Stimulated activated CD4-positive, alpha-beta T cell treated with anti-CD3 and anti-CD28 coated beads, Interleukin-12 subunit alpha, Interleukin-12 subunit beta, amount 100 ng/mL, for 48 hours (primary cell): ENCODE measurements around the gene PHRF1.
A peak's percentile ranks its signal among the peaks of the same experiment; 100 is the strongest.

Experiments used
- DNase-seq, 3 donors: peaks; one replicate each; pipeline ENCODE4 v3.0.0-alpha.2; 2020; ENCODE audit warnings: low read depth in 2 of 3, low spot score in 1 of 3

Gene PHRF1

DNA sequence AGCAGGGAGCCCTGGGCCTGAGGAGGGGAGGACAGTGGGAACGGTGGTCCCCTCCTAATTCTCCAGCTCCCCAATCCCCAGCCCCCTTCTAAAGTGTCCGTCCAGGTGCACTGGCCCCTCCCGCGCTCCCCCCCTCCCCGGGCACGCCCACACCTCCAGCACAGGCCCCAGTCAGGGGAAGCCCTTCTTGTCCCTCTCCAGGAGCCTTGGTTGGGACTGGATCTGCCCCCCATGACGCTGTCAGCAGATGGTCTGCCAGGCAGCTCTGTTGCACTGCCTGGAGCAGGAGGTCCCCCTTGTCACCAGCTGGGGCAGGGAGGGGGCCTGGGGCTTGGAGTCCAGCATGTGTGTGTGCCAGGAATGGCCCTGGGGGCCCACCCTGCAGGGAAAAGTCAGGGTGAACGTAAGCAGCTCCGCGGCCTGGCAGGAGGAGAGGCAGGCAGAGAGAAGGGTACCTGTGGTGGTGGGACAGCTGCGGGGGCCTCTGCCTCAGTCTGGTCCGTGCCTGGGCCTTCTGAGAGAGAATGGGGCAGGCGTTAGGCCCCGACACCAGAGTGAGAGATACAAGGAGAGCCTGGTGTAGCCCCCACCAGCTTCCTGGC lies 37.9 kb downstream of the PHRF1 start:
- DNase-seq: no peak

- no peak for DNase-seq
These were observed 38.6 kb downstream of the PHRF1 start for GRCh38 chr11:614623-615503.

DNA sequence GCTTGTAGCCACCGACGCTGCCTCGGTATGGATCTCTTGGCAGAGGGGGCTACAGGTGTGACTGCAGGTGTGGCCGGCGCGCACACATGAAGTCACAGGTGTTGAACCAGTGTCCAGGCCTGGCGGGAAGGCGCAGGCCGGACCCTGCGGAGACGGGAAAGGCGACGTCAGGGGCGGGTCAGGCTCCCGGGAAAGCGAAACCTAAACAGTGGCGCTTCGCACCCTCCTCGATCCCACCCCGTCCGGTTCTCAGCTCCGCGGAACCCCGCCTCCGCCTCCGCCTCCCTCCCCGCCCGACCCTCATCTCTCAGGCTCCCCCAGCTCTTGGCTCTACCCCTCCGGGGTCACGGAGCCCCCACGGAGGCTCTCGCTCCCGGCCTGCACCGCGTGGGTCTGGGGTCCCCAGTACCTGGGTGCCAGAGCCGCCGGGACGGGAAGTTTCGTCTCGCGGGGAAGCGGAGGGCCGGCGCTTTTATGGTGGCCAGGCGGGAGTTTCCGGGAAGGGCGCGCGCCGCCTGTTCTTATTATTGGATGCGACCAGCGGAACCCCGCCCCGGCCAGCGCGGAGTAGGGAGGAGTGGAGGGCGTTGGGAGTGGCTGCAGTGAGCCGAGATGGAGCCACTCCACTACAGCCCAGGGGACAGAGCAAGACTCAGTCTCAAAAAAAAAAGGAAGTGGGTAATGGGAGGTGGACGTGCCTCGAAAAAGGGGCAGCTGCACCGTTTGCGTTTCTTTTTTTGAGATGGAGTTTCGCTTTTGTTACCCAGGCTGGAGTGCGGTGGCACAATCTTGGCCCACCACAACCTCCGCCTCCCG lies 39.4 kb downstream of the PHRF1 start, which contains the start of gene IRF7:
Gene IRF7 (minus strand): TSS at position 447 of the 816 bp plus-strand sequence. CDS start 586 bp downstream, outside the sequence.
- DNase-seq: peak; percentile 74 to 87 (median 76)

DNA sequence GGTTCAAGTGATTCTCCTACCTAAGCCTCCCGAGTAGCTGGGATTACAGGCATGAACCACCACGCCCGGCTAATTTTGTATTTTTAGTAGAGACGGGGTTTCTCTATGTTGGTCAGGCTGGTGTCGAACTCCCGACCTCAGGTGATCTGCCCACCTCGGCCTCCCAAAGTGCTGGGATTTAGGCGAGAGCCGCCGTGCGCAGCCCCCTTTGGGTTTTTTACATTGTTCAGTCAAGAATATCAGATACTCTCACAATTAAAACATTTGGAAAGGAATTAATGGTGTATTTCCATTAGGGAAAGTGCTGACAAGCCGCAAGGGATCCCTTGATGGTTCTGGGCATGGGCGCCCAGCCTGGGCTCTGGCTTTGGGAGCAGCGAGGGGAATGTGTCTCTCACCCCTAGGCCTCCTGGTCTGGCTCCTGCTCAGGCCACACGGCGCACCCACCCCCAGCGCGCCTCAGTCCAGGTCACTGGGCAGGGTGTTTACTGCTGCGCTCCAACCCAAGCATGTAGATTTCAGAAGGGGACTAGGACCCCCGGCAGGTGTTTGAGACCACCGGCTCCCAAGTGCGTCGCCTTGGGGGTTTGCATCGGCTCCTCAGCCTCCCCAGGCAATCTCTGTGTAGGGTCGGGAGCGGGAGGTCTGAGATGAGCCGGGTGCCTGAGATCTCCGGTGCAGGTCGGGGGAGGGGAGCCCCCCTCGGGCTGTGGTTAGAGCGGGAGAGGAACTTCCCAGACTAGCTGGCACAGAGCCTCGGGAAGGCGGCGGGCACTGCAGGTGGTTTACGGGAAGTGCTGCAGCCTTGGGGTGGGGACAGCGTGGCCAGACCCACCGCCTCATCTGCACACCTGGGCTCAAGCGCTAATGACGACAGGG lies 40.3 kb downstream of the PHRF1 start:
- no peak for DNase-seq

- no peak for DNase-seq
These were observed 41.1 kb downstream of the PHRF1 start for GRCh38 chr11:617199-617911.

GRCh38 chr11:617912-618682 lies 41.8 kb downstream of the PHRF1 start:
- DNase-seq: no peak

- DNase-seq: no peak
These were observed 42.8 kb downstream of the PHRF1 start for GRCh38 chr11:618856-619627.

GRCh38 chr11:619628-620050 lies 43.4 kb downstream of the PHRF1 start:
- DNase-seq: no peak

DNA sequence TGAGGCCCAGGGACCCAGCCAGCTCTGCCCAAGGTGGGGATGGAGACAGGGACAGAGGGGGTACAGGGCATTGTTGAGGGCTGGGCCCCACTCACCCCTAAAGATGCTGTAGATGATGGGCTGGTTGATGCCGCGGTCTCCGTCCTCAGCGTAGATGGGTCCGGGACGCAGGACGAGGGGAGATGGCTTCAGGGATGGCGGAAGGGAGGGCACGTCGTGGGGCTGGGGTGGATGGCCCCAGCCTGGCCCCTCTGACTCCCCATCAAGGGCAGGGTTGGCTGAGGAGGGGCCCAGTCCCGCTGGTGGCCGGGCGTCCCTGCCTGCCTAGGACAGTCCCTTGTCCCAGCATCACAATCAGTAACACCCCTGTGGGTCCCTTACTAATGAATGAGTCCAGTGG lies 43.9 kb downstream of the PHRF1 start:
- no peak for DNase-seq

GRCh38 chr11:620935-621814 lies 44.9 kb downstream of the PHRF1 start:
- DNase-seq: no peak

GRCh38 chr11:621838-622237 lies 45.6 kb downstream of the PHRF1 start:
- no peak for DNase-seq

DNA sequence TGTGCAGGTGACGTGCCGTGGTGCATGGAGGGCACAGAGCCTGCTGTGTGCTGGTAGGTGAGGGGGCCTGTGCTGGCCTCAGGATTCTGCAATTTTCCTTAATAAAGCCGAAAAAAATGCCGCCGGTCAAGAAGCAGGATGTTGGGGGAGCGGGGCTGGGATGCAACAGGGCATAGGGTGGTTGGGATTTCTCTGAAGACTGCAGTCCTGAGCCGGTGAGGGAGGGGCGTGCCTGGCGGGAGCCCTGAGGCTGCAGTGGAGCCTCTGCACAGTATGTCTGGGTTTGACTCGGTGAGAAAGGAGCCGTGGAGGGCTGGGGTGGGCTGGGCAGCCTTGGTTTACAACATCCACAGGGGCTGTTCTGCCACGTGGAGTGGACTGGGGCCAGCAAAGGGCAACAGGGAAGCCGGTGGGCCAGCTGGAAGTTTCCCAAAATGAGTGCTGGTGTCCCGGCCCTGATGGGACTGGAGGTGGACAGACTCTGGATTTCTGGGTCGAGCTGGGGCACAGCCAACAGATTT lies 47.1 kb downstream of the PHRF1 start:
- no peak for DNase-seq

DNA sequence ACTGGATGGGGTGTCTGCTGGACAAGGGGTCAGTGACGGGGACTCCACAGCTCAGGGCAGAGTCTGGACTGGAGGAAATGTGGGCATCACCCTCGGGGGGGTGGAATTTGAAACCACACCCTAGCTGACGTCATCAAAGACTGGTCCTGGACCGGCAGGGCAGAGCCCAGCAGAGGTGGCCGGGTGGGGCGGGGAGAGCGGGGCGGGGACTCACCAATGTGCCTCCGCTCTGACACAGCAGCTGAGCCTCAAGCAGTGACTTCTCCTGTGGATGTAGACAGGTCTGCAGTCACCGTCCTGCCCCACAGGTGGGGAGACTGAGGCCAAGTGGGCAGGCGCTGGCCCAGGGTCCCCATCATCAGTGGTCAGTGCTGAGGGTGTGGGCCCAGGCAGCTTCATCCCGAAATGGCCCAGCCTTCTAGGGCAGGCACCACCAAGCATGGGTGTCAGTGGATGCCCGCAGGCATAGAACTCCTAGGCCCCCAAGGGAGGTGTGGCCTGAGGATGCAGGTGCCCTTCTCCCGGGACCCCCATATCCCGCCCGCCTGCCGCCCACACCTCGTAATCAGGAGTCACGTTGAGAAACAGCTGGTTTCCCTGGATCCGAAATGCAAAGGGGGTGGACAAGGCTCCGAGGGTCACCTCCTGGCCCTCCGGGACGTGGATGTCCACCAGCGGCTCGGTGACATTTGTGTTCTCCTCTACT lies 47.9 kb downstream of the PHRF1 start:
- no peak for DNase-seq

GRCh38 chr11:624705-625635 lies 48.7 kb downstream of the PHRF1 start, which contains the start of gene CDHR5:
TSS of gene CDHR5 (minus strand) at chr11:624955. CDS start at chr11:624902, 53 bp downstream.
- DNase-seq: no peak

- no peak for DNase-seq
These were observed 49.5 kb downstream of the PHRF1 start for GRCh38 chr11:625636-626268.
